ENCODE data around the gene CYTH1.

CYTH1 gene, protein sequence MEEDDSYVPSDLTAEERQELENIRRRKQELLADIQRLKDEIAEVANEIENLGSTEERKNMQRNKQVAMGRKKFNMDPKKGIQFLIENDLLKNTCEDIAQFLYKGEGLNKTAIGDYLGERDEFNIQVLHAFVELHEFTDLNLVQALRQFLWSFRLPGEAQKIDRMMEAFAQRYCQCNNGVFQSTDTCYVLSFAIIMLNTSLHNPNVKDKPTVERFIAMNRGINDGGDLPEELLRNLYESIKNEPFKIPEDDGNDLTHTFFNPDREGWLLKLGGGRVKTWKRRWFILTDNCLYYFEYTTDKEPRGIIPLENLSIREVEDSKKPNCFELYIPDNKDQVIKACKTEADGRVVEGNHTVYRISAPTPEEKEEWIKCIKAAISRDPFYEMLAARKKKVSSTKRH

GRCh38 chr17:78781893-78782304 is at the start of gene CYTH1:
Gene CYTH1, minus strand, starts transcription at chr17:78782273. Its CDS starts 50 bp downstream, at chr17:78782223.
- no peak for DNase-seq

DNA sequence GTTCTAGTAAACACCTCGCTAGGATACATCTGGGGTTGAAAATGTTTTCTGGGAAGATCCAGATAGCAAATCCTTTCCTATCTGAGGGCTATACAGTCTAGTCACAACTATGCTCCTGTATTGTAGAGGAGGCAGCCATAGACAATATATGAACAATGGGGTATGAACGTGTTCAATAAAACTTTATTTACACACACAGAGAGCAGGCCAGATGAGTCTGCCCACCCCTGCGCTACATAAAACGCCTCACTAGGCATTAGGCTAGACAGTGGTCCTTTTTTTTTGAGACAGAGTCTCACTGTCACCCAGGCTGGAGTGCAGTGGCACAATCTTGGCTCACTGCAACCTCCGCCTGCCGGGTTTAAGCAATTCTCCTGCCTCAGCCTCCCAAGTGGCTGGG is 47.4 kb upstream of the CYTH1 start:
- DNase-seq: no peak

GRCh38 chr17:78828470-78829185 is 46.6 kb upstream of the CYTH1 start:
- DNase-seq: no peak

- DNase-seq: no peak
Observed at GRCh38 chr17:78826836-78827509, 44.9 kb upstream of the CYTH1 start.

DNA sequence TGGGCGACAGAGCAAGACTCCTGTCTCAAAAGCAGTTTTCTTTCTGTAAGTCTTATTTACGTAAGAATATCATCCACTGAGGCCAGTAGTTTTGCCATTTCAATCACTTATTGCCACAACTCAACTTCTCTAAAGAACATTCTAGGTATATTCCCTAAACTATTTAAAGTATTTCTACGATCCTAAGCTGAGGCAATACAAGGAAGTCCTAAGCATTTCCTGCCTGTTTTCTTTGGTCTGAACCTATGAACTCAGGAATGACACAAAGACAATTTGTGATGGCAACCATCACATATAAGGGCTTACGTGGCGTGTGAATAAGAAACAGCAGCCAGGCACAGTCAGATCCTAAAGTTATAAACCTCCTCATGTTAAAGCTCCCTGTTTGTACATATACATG is 44.3 kb upstream of the CYTH1 start:
- no peak for DNase-seq

GRCh38 chr17:78825696-78826095 is 43.6 kb upstream of the CYTH1 start:
- DNase-seq: no peak

DNA sequence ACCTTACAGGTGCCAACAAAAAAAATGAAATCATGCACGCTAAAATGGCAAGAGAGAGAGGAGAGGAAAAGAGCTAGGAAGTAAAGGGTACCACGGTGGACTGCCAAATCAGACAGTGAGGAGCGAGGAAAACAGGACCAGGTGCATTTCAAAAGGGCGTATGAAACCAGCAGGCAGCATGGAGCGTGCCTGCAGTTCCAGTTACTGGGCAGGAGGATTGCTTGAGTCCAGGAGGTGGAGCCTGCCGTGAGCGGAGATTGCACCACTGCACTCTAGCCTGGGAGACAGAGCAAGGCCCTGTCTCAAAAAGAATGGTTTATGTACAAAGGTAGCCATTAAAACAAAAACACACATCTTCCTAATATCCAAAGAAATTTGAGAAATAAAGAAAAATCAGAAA is 42.2 kb upstream of the CYTH1 start:
- DNase-seq: no peak

- no peak for DNase-seq
Observed at GRCh38 chr17:78823282-78824046, 41.4 kb upstream of the CYTH1 start.

DNA sequence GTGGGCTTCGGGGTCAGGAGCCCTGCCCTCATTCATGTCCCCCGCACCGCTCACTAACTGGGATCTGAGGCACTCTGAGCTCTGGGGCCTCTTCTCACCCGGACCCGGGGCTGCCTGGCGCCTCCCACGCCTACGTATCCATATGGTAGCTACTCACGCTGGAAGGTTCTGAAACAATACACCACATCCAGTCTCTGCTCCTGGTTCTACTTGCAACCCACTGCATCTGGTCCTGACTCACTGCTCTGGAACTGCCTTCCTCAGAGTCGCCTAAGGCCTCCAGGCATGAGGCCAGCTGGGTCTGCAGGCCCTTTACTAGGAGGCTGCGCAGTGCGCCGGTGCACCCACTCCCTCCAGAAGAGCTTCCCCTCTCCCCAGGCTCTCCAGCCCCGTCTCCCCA is 40.5 kb upstream of the CYTH1 start:
- DNase-seq: no peak

- DNase-seq: no peak
Observed at GRCh38 chr17:78821961-78822360, 39.9 kb upstream of the CYTH1 start.

DNA sequence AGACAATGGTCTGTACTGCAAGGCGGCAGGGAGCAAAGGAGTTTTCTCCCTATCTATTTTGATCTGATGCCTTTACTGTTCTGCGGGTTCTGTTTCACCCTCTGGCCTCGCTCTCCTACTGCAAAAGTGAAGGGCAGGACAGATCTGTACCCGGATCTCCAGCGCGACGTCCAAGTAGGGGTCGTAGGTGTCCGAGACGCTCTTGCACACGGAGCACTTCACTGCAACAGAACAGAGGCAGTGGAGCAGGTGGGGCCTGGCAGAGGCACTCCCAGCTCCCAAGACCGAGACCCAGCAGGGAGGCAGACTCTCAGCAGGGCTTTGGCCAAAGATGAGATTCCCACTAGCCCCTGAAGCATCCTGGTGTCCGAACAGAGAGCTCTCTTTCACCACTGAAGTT is 38.8 kb upstream of the CYTH1 start:
- DNase-seq: no peak

DNA sequence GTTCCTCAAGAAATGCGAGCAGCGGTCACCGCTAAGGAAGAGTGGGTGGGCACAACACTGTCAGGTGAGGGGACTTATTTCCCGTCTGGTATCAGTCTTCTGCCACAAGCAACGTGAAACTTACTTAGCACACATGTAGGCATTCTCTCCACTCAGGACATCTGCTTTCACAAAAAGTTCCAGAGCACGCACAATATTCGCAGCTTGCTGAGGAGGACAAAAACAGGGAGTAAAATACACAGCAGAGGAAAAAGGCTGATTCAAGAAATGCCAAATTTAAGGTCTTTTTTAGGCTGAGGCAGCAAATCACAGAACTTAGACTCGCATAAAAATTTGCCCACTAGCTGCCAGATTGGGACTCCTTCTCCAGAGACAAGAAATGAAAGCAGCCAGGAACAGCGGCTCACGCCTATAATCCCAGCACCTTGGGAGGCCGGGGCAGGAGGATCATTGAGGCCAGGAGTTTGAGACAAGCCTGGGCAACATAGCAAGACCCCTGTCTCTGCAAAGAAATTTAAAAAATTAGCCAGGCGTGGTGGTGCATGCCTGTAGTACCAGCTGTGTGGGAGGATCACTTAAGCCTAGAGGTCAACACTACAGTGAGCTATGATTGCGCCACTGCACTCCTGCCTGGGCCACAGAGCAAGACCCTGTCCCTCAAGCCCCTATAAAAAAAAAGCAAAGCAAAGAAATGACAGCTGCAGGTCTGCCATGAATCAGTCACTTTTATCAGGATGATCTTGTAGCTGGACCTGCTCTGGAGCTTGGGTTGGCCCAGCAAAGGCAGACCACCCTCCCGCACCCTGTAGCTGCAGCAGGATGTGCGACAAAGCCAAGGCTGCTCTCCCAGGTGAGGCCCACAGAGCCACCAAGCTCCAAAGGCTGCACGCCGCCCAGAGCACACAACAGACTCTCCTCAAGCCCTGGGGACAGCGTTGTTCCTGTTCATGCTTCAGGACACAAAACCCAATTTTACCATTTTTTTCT is 38.0 kb upstream of the CYTH1 start:
- no peak for DNase-seq

- DNase-seq: no peak
Observed at GRCh38 chr17:78819402-78819801, 37.3 kb upstream of the CYTH1 start.

DNA sequence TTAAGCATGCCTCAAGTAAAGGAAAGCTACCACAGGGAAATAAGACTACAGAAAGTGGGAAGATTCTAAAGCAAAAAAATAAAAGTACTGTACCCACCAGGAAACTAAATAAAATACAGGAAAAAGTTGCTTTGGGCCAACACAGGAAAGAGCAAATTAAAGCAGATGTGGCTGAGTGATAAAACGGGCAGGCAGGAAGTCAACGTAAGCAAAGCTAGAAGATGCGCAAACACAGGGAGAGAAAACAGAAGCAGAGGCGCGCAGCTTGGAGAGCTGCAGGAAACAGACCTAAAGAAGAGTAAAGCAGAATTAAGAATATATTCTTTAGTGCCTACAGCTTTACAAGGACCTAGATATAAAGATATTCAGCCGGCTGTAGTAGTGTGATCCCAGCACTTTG is 36.9 kb upstream of the CYTH1 start:
- DNase-seq: no peak

DNA sequence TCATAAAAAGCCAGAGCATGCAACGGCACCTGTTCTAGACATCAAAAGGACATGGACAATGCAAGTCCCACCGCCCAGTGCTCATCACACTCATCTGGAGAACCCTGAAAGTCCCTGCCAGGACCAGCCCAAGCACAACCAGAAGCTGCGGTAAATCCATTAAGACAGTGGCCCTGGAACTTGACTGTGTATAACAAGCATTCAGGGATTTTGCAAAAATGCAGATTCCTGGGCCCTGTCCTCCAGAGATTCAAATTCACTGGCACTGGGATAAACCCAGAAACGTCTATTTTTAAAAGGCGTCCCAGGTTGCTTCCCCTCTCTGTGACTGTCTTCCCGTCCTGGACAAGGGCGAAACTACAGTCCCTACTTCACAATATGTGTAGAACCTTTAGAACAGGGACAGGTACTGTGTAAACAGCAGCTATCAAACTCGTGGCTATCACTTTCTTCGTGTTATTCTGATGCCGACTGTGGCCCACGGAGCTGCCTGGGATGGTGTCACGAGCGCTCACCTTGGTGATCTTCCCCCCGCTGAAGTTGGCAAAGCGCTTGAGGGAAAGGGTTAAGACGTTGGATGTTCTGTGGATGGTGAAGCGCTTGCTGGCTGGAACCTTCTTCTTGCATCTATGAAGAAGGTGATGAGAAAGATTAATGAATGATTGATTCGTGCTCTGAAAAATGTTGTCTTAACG is 36.2 kb upstream of the CYTH1 start:
- no peak for DNase-seq

DNA sequence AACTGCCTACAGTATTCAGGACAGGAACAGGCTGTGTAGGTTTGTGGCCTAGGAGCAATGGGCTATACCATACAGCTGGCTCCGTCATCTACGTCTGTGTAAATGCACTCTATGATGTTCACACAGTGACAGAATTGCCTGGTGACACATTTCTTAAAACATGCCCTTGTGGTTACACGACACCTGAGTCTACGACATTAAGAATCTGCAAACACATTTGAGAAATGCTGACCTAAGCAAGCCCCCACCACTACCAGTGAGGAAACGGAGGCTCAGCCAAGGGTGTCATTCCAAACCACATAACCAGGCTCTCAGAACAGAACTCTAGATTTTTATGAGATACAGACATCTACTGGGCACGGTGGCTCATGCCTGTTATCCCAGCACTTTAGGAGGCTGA is 35.0 kb upstream of the CYTH1 start:
- no peak for DNase-seq

DNA sequence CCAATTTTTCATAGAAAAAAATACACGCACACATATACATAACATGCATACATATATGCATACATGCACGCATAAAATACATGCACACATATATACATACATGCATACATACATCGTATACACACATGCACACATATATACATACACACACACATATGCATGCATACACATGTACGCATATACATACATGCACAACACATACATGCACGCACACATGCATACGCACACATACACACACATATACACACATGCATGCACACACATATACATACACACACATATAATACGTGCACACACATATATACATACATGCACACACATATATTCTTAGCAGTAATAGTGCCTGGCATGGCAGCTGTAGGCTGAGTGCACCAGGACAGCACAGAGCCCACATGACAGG is 33.6 kb upstream of the CYTH1 start:
- DNase-seq: no peak

DNA sequence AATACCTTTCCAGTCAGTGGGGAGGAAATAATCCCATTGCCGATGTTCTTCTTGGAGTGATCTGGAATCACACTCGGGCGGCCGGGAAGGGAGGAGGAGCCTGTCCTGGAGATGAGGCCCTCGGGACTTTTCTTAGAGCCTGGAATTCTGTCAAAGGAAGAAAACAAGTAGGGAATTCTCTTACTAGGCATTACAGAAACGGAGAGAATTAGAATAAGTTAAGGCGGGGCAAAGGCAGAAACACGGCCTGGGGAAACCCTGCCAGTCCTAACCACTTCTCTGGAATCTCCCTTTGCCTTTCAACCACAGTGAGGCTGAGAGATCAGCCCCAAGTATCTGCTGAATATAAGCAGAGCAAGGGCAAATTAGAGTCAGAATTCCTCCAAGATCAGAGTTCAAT is 30.8 kb upstream of the CYTH1 start:
- no peak for DNase-seq

DNA sequence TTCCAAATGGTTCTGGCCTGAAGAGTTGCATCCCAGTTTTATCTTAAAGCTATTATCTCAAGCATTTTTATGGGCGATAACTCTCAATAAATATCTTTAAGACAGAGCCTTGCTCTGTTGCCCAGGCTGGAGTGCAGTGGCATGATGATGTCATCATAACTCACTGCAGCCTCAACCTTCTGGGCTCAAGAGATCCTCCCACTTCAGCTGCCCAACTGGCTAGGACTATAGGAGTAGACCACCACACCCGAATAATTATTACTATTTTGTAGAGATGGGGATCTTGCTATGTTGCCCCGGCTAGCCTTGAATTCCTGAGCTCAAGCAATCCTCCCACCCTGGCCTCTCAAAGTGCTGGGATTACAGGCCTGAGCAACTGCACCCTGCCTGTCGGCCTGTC is 26.1 kb upstream of the CYTH1 start:
- DNase-seq: no peak

GRCh38 chr17:78806451-78806850 is 24.4 kb upstream of the CYTH1 start:
- no peak for DNase-seq

GRCh38 chr17:78805301-78805700 is 23.2 kb upstream of the CYTH1 start:
- DNase-seq: no peak
